Stimulated activated naive CD8-positive, alpha-beta T cell treated with anti-CD3 and anti-CD28 coated beads, Interleukin-15, Interleukin-2, amounts not matched to agents 100 ng/mL and 50 ng/mL, for 24 hours (primary cell): ENCODE measurements around the gene SPTA1.

Experiments
- H3K27ac Mint-ChIP-seq: one replicate; pipeline ENCODE4 v1.8.0; 2021; ENCODE audit warnings: mild to moderate bottlenecking, mixed read lengths
- H3K27me3 Mint-ChIP-seq: one replicate; pipeline ENCODE4 v1.8.0; 2021; ENCODE audit warnings: mixed read lengths
- H3K36me3 Mint-ChIP-seq: one replicate; pipeline ENCODE4 v1.8.0; 2021; ENCODE audit warnings: low read depth, mixed read lengths
- H3K4me1 Mint-ChIP-seq: one replicate; pipeline ENCODE4 v1.8.0; 2021; ENCODE audit warnings: low read depth, mixed read lengths
- H3K4me3 Mint-ChIP-seq: one replicate; pipeline ENCODE4 v1.8.0; 2021; ENCODE audit warnings: mild to moderate bottlenecking, mixed read lengths
- H3K9me3 Mint-ChIP-seq: one replicate; pipeline ENCODE4 v1.8.0; 2021; ENCODE audit warnings: mixed read lengths

The SPTA1 gene

DNA sequence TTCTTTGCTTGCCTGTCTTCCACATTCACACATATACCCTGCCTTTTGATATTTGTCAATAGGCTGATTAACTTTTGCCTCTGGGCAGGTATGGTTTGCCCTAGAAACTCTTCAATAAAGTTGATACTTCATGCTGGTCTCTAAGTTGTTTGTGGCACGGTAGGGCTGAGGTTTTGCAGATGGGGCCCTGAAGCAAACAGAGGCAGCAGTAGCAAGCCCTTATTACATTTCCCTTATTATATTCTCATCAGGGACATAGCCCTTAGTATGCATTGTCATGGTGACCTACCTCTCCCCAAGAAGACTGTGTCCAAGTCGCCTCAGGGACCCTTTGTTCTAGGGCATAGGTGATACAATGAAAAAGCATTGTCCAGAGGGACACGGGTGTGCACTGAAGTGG, 116.0 kb downstream of the SPTA1 start, which contains the start of gene OR6P1:
OR6P1 (minus strand) TSS at position 101 of the 400 bp plus-strand sequence. CDS start 6,976 bp downstream, outside the sequence.
- no peaks in the 10 kb centered on the region for H3K4me1 Mint-ChIP-seq

DNA sequence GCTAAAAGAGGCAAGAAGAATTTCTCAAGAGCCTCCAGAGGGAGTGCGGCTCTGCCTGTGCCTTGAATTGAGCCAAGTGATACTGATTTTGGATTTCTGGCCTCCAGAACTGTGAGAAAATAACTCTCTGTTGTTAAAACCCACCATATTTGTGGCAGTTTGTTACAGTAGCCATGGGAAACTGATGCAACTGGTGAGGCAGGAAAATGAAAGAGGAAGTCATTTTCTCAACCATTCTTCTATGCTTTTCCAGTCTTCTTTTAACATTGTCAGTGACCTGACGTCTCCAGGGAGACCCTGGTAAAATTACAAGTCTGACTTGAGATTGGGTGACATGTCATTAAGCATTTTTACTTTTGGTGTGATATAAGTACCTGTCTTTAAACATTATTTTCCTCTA, 121.9 kb downstream of the SPTA1 start:
- Mint-ChIP-seq H3K4me1 (peaks cover 6% of the 10 kb centered on the region), H3K4me3 (no peak overlapping the region), H3K27ac (no peak overlapping the region), H3K9me3 (no peaks in the 10 kb centered on the region), H3K36me3 (no peaks in the 10 kb centered on the region), H3K27me3 (peaks cover 5% of the 10 kb centered on the region)

More for the DNA sequence above, 116.0 kb downstream of the SPTA1 start, which contains the start of gene OR6P1:
- no peak within 1 kb of the TSS for H3K27ac Mint-ChIP-seq
- H3K27me3 Mint-ChIP-seq, result peaks cover 28% of the 10 kb centered on the region
- H3K9me3 Mint-ChIP-seq, result no peaks in the 10 kb centered on the region
- H3K36me3 Mint-ChIP-seq, result no peaks in the 10 kb centered on the region
- no peak within 1 kb of the TSS for H3K4me3 Mint-ChIP-seq

DNA sequence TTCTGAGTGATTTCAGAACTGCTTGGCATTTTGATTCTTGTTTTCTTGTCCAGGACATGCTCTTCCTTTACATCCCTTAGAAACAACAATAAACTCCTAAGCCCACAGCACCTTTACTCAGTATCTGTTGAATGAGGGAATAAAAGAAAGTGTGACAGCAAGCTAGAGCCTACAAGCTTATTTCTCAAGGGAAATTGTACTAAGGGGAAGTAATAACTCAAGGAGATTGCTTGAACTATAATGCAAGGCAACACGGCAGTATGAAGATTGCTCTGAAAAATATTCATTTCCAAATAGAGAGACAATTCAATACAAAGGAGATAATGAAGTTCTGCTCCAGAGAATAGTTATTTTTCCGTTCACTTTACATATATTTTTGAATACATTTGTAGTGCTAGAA, 122.7 kb downstream of the SPTA1 start:
- Mint-ChIP-seq H3K4me1 (peaks cover 6% of the 10 kb centered on the region), H3K4me3 (no peak overlapping the region)

More for the DNA sequence above, 122.7 kb downstream of the SPTA1 start:
- no peaks in the 10 kb centered on the region for H3K9me3 Mint-ChIP-seq
- peaks cover 5% of the 10 kb centered on the region for H3K27me3 Mint-ChIP-seq
- no peak overlapping the region for H3K27ac Mint-ChIP-seq
- H3K36me3 Mint-ChIP-seq, result no peaks in the 10 kb centered on the region
